ENCODE measurements around the gene ZFAND3.

The ZFAND3 gene

GRCh38 chr6:38079537-38079936, 260.0 kb downstream of the ZFAND3 start:
- Histone ChIP-seq H3K27ac (ENCODE audit: low read depth, low read length) (no peak overlapping the region), H3K4me3 (ENCODE audit: low read length) (no peak overlapping the region), H4K8ac (ENCODE audit: low read depth, low read length) (no peak overlapping the region), H3K79me1 (ENCODE audit: low read length) (no peaks in the 10 kb centered on the region), H3K23ac (ENCODE audit: low read length) (no peak overlapping the region), H3K36me3 (ENCODE audit: control insufficient read depth, insufficient read depth, low read length) (no peaks in the 10 kb centered on the region), H3K4ac (ENCODE audit: low read depth, low read length) (no peak overlapping the region), H2BK15ac (replicated peaks; ENCODE audit: low read depth) (no peak overlapping the region), H2BK120ac (ENCODE audit: low read depth, low read length) (no peak overlapping the region), H3K4me2 (ENCODE audit: low read length) (no peak overlapping the region), H3K4me1 (ENCODE audit: control insufficient read depth, low read depth, low read length) (no peaks in the 10 kb centered on the region), H2BK5ac (ENCODE audit: low read length) (no peak overlapping the region), H3K56ac (ENCODE audit: low read length) (no peak overlapping the region), H2AK5ac (ENCODE audit: low read length) (no peak overlapping the region), H4K5ac (ENCODE audit: low read length) (no peak overlapping the region), H3K9ac (ENCODE audit: low read length) (no peak overlapping the region), H3K27me3 (ENCODE audit: insufficient read depth, low read length, poor library complexity) (no peaks in the 10 kb centered on the region), H3K18ac (ENCODE audit: low read length) (no peak overlapping the region), H3K79me2 (ENCODE audit: control insufficient read depth, insufficient read depth, low read length) (no peaks in the 10 kb centered on the region)
- no peak for DNase-seq
- WGBS (ENCODE audit: extremely low coverage, insufficient coverage, low lambda C conversion rate), result no CpG with 5 or more reads among the region's 1 CpG

- H3K56ac ChIP-seq (ENCODE audit: low read length), result no peak overlapping the region
- H3K23ac ChIP-seq (ENCODE audit: low read length), result no peak overlapping the region
- no peak overlapping the region for H2BK15ac ChIP-seq (replicated peaks; ENCODE audit: low read depth)
- no peak overlapping the region for H3K9ac ChIP-seq (ENCODE audit: low read length)
- H4K5ac ChIP-seq (ENCODE audit: low read length), result no peak overlapping the region
- H3K18ac ChIP-seq (ENCODE audit: low read length), result no peak overlapping the region
- H3K27ac ChIP-seq (ENCODE audit: low read depth, low read length), result no peak overlapping the region
- H3K79me2 ChIP-seq (ENCODE audit: control insufficient read depth, insufficient read depth, low read length), result no peaks in the 10 kb centered on the region
- H3K4me3 ChIP-seq (ENCODE audit: low read length), result no peak overlapping the region
- no peak overlapping the region for H3K4me2 ChIP-seq (ENCODE audit: low read length)
- H3K27me3 ChIP-seq (ENCODE audit: insufficient read depth, low read length, poor library complexity), result no peaks in the 10 kb centered on the region
- H3K79me1 ChIP-seq (ENCODE audit: low read length), result no peaks in the 10 kb centered on the region
- no peak overlapping the region for H4K8ac ChIP-seq (ENCODE audit: low read depth, low read length)
- H3K36me3 ChIP-seq (ENCODE audit: control insufficient read depth, insufficient read depth, low read length), result no peaks in the 10 kb centered on the region
- DNase-seq, result no peak
- H3K4me1 ChIP-seq (ENCODE audit: control insufficient read depth, low read depth, low read length), result no peaks in the 10 kb centered on the region
- H2AK5ac ChIP-seq (ENCODE audit: low read length), result no peak overlapping the region
- H3K4ac ChIP-seq (ENCODE audit: low read depth, low read length), result no peak overlapping the region
- no peak overlapping the region for H2BK5ac ChIP-seq (ENCODE audit: low read length)
- WGBS (ENCODE audit: extremely low coverage, insufficient coverage, low lambda C conversion rate), result no CpG with 5 or more reads among the region's 3 CpGs
- H2BK120ac ChIP-seq (ENCODE audit: low read depth, low read length), result no peak overlapping the region
Measured at GRCh38 chr6:38080360-38080759, 260.8 kb downstream of the ZFAND3 start.

- Histone ChIP-seq H2BK15ac (replicated peaks; ENCODE audit: low read depth) (no peak overlapping the region), H3K27ac (ENCODE audit: low read depth, low read length) (no peak overlapping the region), H3K56ac (ENCODE audit: low read length) (no peak overlapping the region), H4K8ac (ENCODE audit: low read depth, low read length) (no peak overlapping the region), H3K27me3 (ENCODE audit: insufficient read depth, low read length, poor library complexity) (no peaks in the 10 kb centered on the region), H3K79me1 (ENCODE audit: low read length) (no peaks in the 10 kb centered on the region), H2BK120ac (ENCODE audit: low read depth, low read length) (no peak overlapping the region), H2BK5ac (ENCODE audit: low read length) (no peak overlapping the region), H4K5ac (ENCODE audit: low read length) (no peak overlapping the region), H3K4ac (ENCODE audit: low read depth, low read length) (no peak overlapping the region), H3K79me2 (ENCODE audit: control insufficient read depth, insufficient read depth, low read length) (no peaks in the 10 kb centered on the region), H3K4me2 (ENCODE audit: low read length) (no peak overlapping the region), H3K4me3 (ENCODE audit: low read length) (no peak overlapping the region), H3K18ac (ENCODE audit: low read length) (no peak overlapping the region), H2AK5ac (ENCODE audit: low read length) (no peak overlapping the region), H3K4me1 (ENCODE audit: control insufficient read depth, low read depth, low read length) (no peaks in the 10 kb centered on the region), H3K23ac (ENCODE audit: low read length) (no peak overlapping the region), H3K9ac (ENCODE audit: low read length) (no peak overlapping the region), H3K36me3 (ENCODE audit: control insufficient read depth, insufficient read depth, low read length) (no peaks in the 10 kb centered on the region)
- no peak for DNase-seq
- no CpG with 5 or more reads among the region's 2 CpGs for WGBS (ENCODE audit: extremely low coverage, insufficient coverage, low lambda C conversion rate)
Measured at GRCh38 chr6:38080889-38081288, 261.4 kb downstream of the ZFAND3 start.

DNA sequence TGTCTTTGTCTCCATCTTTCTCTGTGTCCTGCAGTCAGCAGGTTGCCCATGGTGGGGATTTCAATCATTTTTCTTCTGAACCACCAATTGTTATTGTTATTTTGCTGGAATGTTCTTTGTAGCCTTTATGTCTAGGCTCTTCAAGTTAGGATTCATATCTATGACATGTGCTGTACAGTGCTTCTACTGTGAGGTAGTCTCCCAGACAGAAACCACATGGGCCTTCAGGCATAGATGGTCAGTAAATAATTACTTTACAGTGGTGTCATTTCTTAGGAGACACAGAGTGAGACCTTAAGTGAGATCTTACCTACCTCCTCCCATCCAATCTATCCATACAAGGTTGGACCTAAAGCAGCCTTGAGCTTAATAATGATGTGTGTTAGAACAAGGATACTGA, 265.5 kb downstream of the ZFAND3 start:
- no peak overlapping the region for H2BK120ac ChIP-seq (ENCODE audit: low read depth, low read length)
- H3K18ac ChIP-seq (ENCODE audit: low read length), result no peak overlapping the region
- H4K5ac ChIP-seq (ENCODE audit: low read length), result no peak overlapping the region
- H3K4me3 ChIP-seq (ENCODE audit: low read length), result no peak overlapping the region
- no peaks in the 10 kb centered on the region for H3K79me2 ChIP-seq (ENCODE audit: control insufficient read depth, insufficient read depth, low read length)
- no peak overlapping the region for H3K56ac ChIP-seq (ENCODE audit: low read length)
- H3K4me2 ChIP-seq (ENCODE audit: low read length), result no peak overlapping the region
- H3K23ac ChIP-seq (ENCODE audit: low read length), result no peak overlapping the region
- no peaks in the 10 kb centered on the region for H3K36me3 ChIP-seq (ENCODE audit: control insufficient read depth, insufficient read depth, low read length)
- no peaks in the 10 kb centered on the region for H3K4me1 ChIP-seq (ENCODE audit: control insufficient read depth, low read depth, low read length)
- H3K27me3 ChIP-seq (ENCODE audit: insufficient read depth, low read length, poor library complexity), result no peaks in the 10 kb centered on the region
- H3K9ac ChIP-seq (ENCODE audit: low read length), result no peak overlapping the region
- H4K8ac ChIP-seq (ENCODE audit: low read depth, low read length), result no peak overlapping the region
- H3K79me1 ChIP-seq (ENCODE audit: low read length), result no peaks in the 10 kb centered on the region
- no peak overlapping the region for H3K27ac ChIP-seq (ENCODE audit: low read depth, low read length)
- no peak overlapping the region for H2AK5ac ChIP-seq (ENCODE audit: low read length)
- no peak for DNase-seq
- no peak overlapping the region for H2BK5ac ChIP-seq (ENCODE audit: low read length)
- H3K4ac ChIP-seq (ENCODE audit: low read depth, low read length), result no peak overlapping the region
- H2BK15ac ChIP-seq (replicated peaks; ENCODE audit: low read depth), result no peak overlapping the region

- no peaks in the 10 kb centered on the region for H3K27me3 ChIP-seq (ENCODE audit: insufficient read depth, low read length, poor library complexity)
- no peak overlapping the region for H3K23ac ChIP-seq (ENCODE audit: low read length)
- no peak overlapping the region for H3K4me3 ChIP-seq (ENCODE audit: low read length)
- no peak for DNase-seq
- no peak overlapping the region for H2AK5ac ChIP-seq (ENCODE audit: low read length)
- H3K4me2 ChIP-seq (ENCODE audit: low read length), result no peak overlapping the region
- H4K8ac ChIP-seq (ENCODE audit: low read depth, low read length), result no peak overlapping the region
- no peak overlapping the region for H3K56ac ChIP-seq (ENCODE audit: low read length)
- H4K5ac ChIP-seq (ENCODE audit: low read length), result no peak overlapping the region
- H3K9ac ChIP-seq (ENCODE audit: low read length), result no peak overlapping the region
- whole genome bisulfite sequencing (ENCODE audit: extremely low coverage, insufficient coverage, low lambda C conversion rate), result no CpG with 5 or more reads among the region's 2 CpGs
- H3K36me3 ChIP-seq (ENCODE audit: control insufficient read depth, insufficient read depth, low read length), result no peaks in the 10 kb centered on the region
- H3K4me1 ChIP-seq (ENCODE audit: control insufficient read depth, low read depth, low read length), result no peaks in the 10 kb centered on the region
- no peak overlapping the region for H3K4ac ChIP-seq (ENCODE audit: low read depth, low read length)
- no peak overlapping the region for H2BK15ac ChIP-seq (replicated peaks; ENCODE audit: low read depth)
- no peaks in the 10 kb centered on the region for H3K79me1 ChIP-seq (ENCODE audit: low read length)
- no peak overlapping the region for H3K27ac ChIP-seq (ENCODE audit: low read depth, low read length)
- H2BK120ac ChIP-seq (ENCODE audit: low read depth, low read length), result no peak overlapping the region
- H3K79me2 ChIP-seq (ENCODE audit: control insufficient read depth, insufficient read depth, low read length), result no peaks in the 10 kb centered on the region
- H3K18ac ChIP-seq (ENCODE audit: low read length), result no peak overlapping the region
- no peak overlapping the region for H2BK5ac ChIP-seq (ENCODE audit: low read length)
Measured at GRCh38 chr6:38086346-38086745, 266.8 kb downstream of the ZFAND3 start.

DNA sequence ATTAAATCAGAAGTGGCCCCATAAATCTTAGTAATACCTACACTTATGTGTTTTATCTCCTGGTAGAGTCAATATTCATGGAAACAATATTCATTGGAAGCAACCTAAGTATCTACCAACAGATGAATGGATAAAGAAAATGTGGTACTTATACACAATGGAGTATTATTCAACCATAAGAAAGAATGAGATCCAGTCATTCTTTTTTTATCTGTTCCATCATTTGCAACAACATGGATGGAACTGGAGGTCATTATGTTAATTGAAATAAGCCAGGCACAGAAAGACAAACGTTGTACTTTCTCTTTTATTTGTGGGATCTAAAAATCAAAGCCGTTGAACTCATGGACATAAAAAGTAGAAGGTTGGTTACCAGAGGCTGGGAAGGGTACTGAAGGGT, 268.5 kb downstream of the ZFAND3 start:
- Histone ChIP-seq H2AK5ac (ENCODE audit: low read length) (no peak overlapping the region), H2BK5ac (ENCODE audit: low read length) (no peak overlapping the region), H3K36me3 (ENCODE audit: control insufficient read depth, insufficient read depth, low read length) (no peaks in the 10 kb centered on the region), H3K4me2 (ENCODE audit: low read length) (no peak overlapping the region), H3K27ac (ENCODE audit: low read depth, low read length) (no peak overlapping the region), H3K56ac (ENCODE audit: low read length) (no peak overlapping the region), H3K4me1 (ENCODE audit: control insufficient read depth, low read depth, low read length) (no peaks in the 10 kb centered on the region), H3K27me3 (ENCODE audit: insufficient read depth, low read length, poor library complexity) (no peaks in the 10 kb centered on the region), H3K79me1 (ENCODE audit: low read length) (peaks cover 2% of the 10 kb centered on the region), H3K4me3 (ENCODE audit: low read length) (no peak overlapping the region), H2BK15ac (replicated peaks; ENCODE audit: low read depth) (no peak overlapping the region), H4K5ac (ENCODE audit: low read length) (no peak overlapping the region), H3K4ac (ENCODE audit: low read depth, low read length) (no peak overlapping the region), H3K18ac (ENCODE audit: low read length) (no peak overlapping the region), H3K79me2 (ENCODE audit: control insufficient read depth, insufficient read depth, low read length) (no peaks in the 10 kb centered on the region), H3K23ac (ENCODE audit: low read length) (no peak overlapping the region), H4K8ac (ENCODE audit: low read depth, low read length) (no peak overlapping the region), H3K9ac (ENCODE audit: low read length) (no peak overlapping the region), H2BK120ac (ENCODE audit: low read depth, low read length) (no peak overlapping the region)
- WGBS (ENCODE audit: extremely low coverage, insufficient coverage, low lambda C conversion rate), result no CpG with 5 or more reads among the region's 2 CpGs
- no peak for DNase-seq

All from mesendoderm (in vitro differentiated cells).